Measurements from ENCODE around the gene RHBDD1. TPM values are rescaled to one million over a fixed set of nuclear protein-coding genes. Genes with fewer than 3 reads are reported as not detected.

Gene RHBDD1
- polyA plus RNA-seq, 1 donor from 2014 or later: 5.4 TPM

GRCh38 chr2:226943862-226944620 is 108.2 kb downstream of the RHBDD1 start:
- H3K4me3 ChIP-seq (ENCODE audit: low read length): no peak overlapping the region

GRCh38 chr2:226953206-226953605 is 117.4 kb downstream of the RHBDD1 start:
- no peaks in the 10 kb centered on the region for H3F3A ChIP-seq (ENCODE audit: insufficient read depth, low read length, poor library complexity, severe bottlenecking)
- no peak overlapping the region for H3K27ac ChIP-seq (ENCODE audit: low read length)
- H3K9me2 ChIP-seq (ENCODE audit: insufficient read depth, low read length): no peaks in the 10 kb centered on the region
- H4K20me1 ChIP-seq (ENCODE audit: insufficient read depth): no peaks in the 10 kb centered on the region
- H3K9me3 ChIP-seq (ENCODE audit: low read length): no peaks in the 10 kb centered on the region
- no peak overlapping the region for H3K4me3 ChIP-seq (ENCODE audit: low read length)
- TF ChIP-seq EZH2 (IDR thresholded peaks at IDR 0.05; ENCODE audit: borderline replicate concordance, insufficient read depth, low read length, poor library complexity, severe bottlenecking): no peak
- no peak for TF ChIP-seq SMC3 (conservative IDR thresholded peaks at IDR 0.05; ENCODE audit: poor library complexity)
- TF ChIP-seq, protein P1, sequence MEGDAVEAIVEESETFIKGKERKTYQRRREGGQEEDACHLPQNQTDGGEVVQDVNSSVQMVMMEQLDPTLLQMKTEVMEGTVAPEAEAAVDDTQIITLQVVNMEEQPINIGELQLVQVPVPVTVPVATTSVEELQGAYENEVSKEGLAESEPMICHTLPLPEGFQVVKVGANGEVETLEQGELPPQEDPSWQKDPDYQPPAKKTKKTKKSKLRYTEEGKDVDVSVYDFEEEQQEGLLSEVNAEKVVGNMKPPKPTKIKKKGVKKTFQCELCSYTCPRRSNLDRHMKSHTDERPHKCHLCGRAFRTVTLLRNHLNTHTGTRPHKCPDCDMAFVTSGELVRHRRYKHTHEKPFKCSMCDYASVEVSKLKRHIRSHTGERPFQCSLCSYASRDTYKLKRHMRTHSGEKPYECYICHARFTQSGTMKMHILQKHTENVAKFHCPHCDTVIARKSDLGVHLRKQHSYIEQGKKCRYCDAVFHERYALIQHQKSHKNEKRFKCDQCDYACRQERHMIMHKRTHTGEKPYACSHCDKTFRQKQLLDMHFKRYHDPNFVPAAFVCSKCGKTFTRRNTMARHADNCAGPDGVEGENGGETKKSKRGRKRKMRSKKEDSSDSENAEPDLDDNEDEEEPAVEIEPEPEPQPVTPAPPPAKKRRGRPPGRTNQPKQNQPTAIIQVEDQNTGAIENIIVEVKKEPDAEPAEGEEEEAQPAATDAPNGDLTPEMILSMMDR (IDR thresholded peaks at IDR 0.05; ENCODE audit: poor library complexity, severe bottlenecking): no peak
- TF ChIP-seq POLR2AphosphoS5 (IDR thresholded peaks at IDR 0.05): no peak
- TF ChIP-seq RAD21 (conservative IDR thresholded peaks at IDR 0.05): no peak
- TF ChIP-seq REST (IDR thresholded peaks at IDR 0.05; ENCODE audit: borderline replicate concordance): no peak
- no peak for TF ChIP-seq MXI1 (conservative IDR thresholded peaks at IDR 0.05; ENCODE audit: poor library complexity, severe bottlenecking)
- TF ChIP-seq EP300 (conservative IDR thresholded peaks at IDR 0.05; ENCODE audit: poor library complexity, severe bottlenecking): no peak
- TF ChIP-seq TAF1 (IDR thresholded peaks at IDR 0.05; ENCODE audit: low read depth): no peak
- H3K79me2 ChIP-seq (replicated peaks; ENCODE audit: insufficient read depth, low read length): no peaks in the 10 kb centered on the region
- no peak overlapping the region for H3K9ac ChIP-seq (ENCODE audit: low read length)
- no peak overlapping the region for H3K4me2 ChIP-seq (ENCODE audit: low read length)
- H3K36me3 ChIP-seq (ENCODE audit: insufficient read depth, low read length): no peaks in the 10 kb centered on the region
- no peak overlapping the region for H2AFZ ChIP-seq (ENCODE audit: low read depth, low read length)
- no peaks in the 10 kb centered on the region for H3K27me3 ChIP-seq (ENCODE audit: insufficient read depth, low read depth, low read length)

More at GRCh38 chr2:226943862-226944620, 108.2 kb downstream of the RHBDD1 start:
- Histone ChIP-seq H3K9ac (ENCODE audit: low read length) (peak overlapping the region; percentile 20), H3K9me3 (ENCODE audit: low read length) (no peaks in the 10 kb centered on the region), H3K9me2 (ENCODE audit: insufficient read depth, low read length) (no peaks in the 10 kb centered on the region), H3K27ac (ENCODE audit: low read length) (peak overlapping the region; percentile 35), H2AFZ (ENCODE audit: low read depth, low read length) (no peak overlapping the region), H3K36me3 (ENCODE audit: insufficient read depth, low read length) (no peaks in the 10 kb centered on the region), H3K79me2 (replicated peaks; ENCODE audit: insufficient read depth, low read length) (no peaks in the 10 kb centered on the region), H3K27me3 (ENCODE audit: insufficient read depth, low read depth, low read length) (no peaks in the 10 kb centered on the region), H3K4me2 (ENCODE audit: low read length) (peak overlapping the region; percentile 35), H3F3A (ENCODE audit: insufficient read depth, low read length, poor library complexity, severe bottlenecking) (no peaks in the 10 kb centered on the region), H4K20me1 (ENCODE audit: insufficient read depth) (no peaks in the 10 kb centered on the region)
- TF ChIP-seq MXI1 (conservative IDR thresholded peaks at IDR 0.05; ENCODE audit: poor library complexity, severe bottlenecking) (no peak), POLR2AphosphoS5 (IDR thresholded peaks at IDR 0.05) (peak; percentile 31)
